Mesothelial cell of epicardium (in vitro differentiated cells): Measurements from ENCODE around the gene RNF34. TPM values are rescaled to one million over a fixed set of nuclear protein-coding genes. Genes with fewer than 3 reads are reported as not detected.

Experiments
- DNase-seq, 2 experiments: peaks; one replicate each; pipeline ENCODE4 v3.0.0; 2021; ENCODE audit warnings: low spot score in 2 of 2; ENCODE audit not compliant: unreplicated experiment in 2 of 2
- H3K27ac Mint-ChIP-seq: 2 replicates; pipeline ENCODE4 v1.8.0; 2021; ENCODE audit warnings: mixed read lengths
- H3K27me3 Mint-ChIP-seq: 2 replicates; pipeline ENCODE4 v1.8.0; 2021; ENCODE audit warnings: low read depth, mixed read lengths
- H3K36me3 Mint-ChIP-seq: 2 replicates; pipeline ENCODE4 v1.8.0; 2021; ENCODE audit warnings: mixed read lengths
- H3K4me1 Mint-ChIP-seq: 2 replicates; pipeline ENCODE4 v1.8.0; 2021; ENCODE audit warnings: mixed read lengths
- H3K4me3 Mint-ChIP-seq: 2 replicates; pipeline ENCODE4 v1.8.0; 2021; ENCODE audit warnings: mild to moderate bottlenecking, moderate library complexity, mixed read lengths
- H3K9me3 Mint-ChIP-seq: 2 replicates; pipeline ENCODE4 v1.8.0; 2021; ENCODE audit warnings: mixed read lengths
- CTCF ChIP-seq: fragments of 200-600 bp; sonication (generic); IDR thresholded peaks from one replicate; pipeline ENCODE4 v1.5.0; 2021; ENCODE audit warnings: antibody characterized with exemption; ENCODE audit not compliant: unreplicated experiment
- total RNA-seq: library from RNA; stranded (reverse); gene quantifications from 3 replicates; pipeline ENCODE4 v1.2.1, GENCODE V29; 2021

The RNF34 gene
- total RNA-seq, 1 donor from 2014 or later: 41.0 TPM

GRCh38 chr12:121397521-121397920 is 2.4 kb upstream of the RNF34 start:
- no peak for TF ChIP-seq CTCF

GRCh38 chr12:121398355-121398754 is 1.6 kb upstream of the RNF34 start:
- Mint-ChIP-seq H3K4me3 (no peak overlapping the region), H3K4me1 (peaks cover 34% of the 10 kb centered on the region), H3K27me3 (no peaks in the 10 kb centered on the region), H3K36me3 (no peaks in the 10 kb centered on the region), H3K27ac (peak overlapping the region; percentile 2), H3K9me3 (no peaks in the 10 kb centered on the region)
- no peak for DNase-seq
- TF ChIP-seq CTCF: no peak

More at GRCh38 chr12:121397521-121397920, 2.4 kb upstream of the RNF34 start:
- no peak for DNase-seq
- no peaks in the 10 kb centered on the region for H3K27me3 Mint-ChIP-seq
- peaks cover 31% of the 10 kb centered on the region for H3K4me1 Mint-ChIP-seq
- no peak overlapping the region for H3K27ac Mint-ChIP-seq
- H3K9me3 Mint-ChIP-seq: no peaks in the 10 kb centered on the region
- no peaks in the 10 kb centered on the region for H3K36me3 Mint-ChIP-seq
- no peak overlapping the region for H3K4me3 Mint-ChIP-seq

GRCh38 chr12:121400332-121401139 is 618 bp downstream of the RNF34 start:
- Mint-ChIP-seq H3K4me1 (peaks cover 45% of the 10 kb centered on the region), H3K9me3 (no peaks in the 10 kb centered on the region), H3K27me3 (no peaks in the 10 kb centered on the region), H3K27ac (peak overlapping the region; percentile 98), H3K4me3 (peak overlapping the region; percentile 97), H3K36me3 (no peaks in the 10 kb centered on the region)
- no peak for TF ChIP-seq CTCF
- peak; percentile 31 to 74 for DNase-seq

- H3K4me3 Mint-ChIP-seq: no peak overlapping the region
- DNase-seq: no peak
- H3K36me3 Mint-ChIP-seq: peaks cover 9% of the 10 kb centered on the region
- TF ChIP-seq CTCF: no peak
- H3K4me1 Mint-ChIP-seq: peaks cover 40% of the 10 kb centered on the region
- H3K27ac Mint-ChIP-seq: no peak overlapping the region
- no peaks in the 10 kb centered on the region for H3K27me3 Mint-ChIP-seq
- no peaks in the 10 kb centered on the region for H3K9me3 Mint-ChIP-seq
These were observed 3.8 kb downstream of the RNF34 start for GRCh38 chr12:121403721-121404120.

- no peak for TF ChIP-seq CTCF
- Mint-ChIP-seq H3K9me3 (no peaks in the 10 kb centered on the region), H3K4me1 (peaks cover 34% of the 10 kb centered on the region), H3K27me3 (no peaks in the 10 kb centered on the region), H3K4me3 (no peak overlapping the region), H3K27ac (peak overlapping the region; percentile 84), H3K36me3 (peaks cover 9% of the 10 kb centered on the region)
- DNase-seq: peak; percentile 38 to 55
These were observed 4.8 kb downstream of the RNF34 start for GRCh38 chr12:121404734-121405133.
